ENCODE results near the gene PDYN. TPM values are rescaled to one million over a fixed set of nuclear protein-coding genes. Genes with fewer than 3 reads are reported as not detected.

Gene PDYN
- not detected in 2 replicates for total RNA-seq

GRCh38 chr20:1993986-1994385 is at the start of gene PDYN:
PDYN (minus strand) TSS chr20:1994058; CDS start chr20:1983084, 10,974 bp downstream.

Other genes starting within 250 kb of the PDYN start
- 25.7 and 26.5 TPM in 2 replicates for gene SIRPA, start 98.7 kb downstream of the PDYN start, total RNA-seq
- 21.3 and 21.4 TPM in 2 replicates for gene STK35, start 107.8 kb upstream of the PDYN start, total RNA-seq

Measured in smooth muscle cell of trachea (primary cell).